Endometrial microvascular endothelial cells (primary cell): ENCODE measurements around the gene DYSF. TPM values are rescaled to one million over a fixed set of nuclear protein-coding genes. Genes with fewer than 3 reads are reported as not detected.
"Not testable (repeated sequence)": the region's sequence is repeated elsewhere in the genome, so short reads cannot be mapped to it uniquely, and the experiment has no call there.

ENCODE experiments used
- in situ Hi-C: cut with HindIII; loops from 2 replicates; pipeline ENCODE4 v1.10.0; 2017; ENCODE audit warnings: low sequenced_read_pairs, low pct_unique_long_range_greater_than_20kb; ENCODE audit errors: inconsistent ontology term
- total RNA-seq: library from RNA; depleted of rRNA; stranded (reverse); fragments of >200 nt; gene quantifications from one replicate; pipeline ENCODE4 v1.2.3, GENCODE V29; 2015; ENCODE audit errors: inconsistent ontology term

DYSF gene
- total RNA-seq, 1 donor from 2014 or later = 97.4 TPM

GRCh38 chr2:71486881-71487640, 33.7 kb downstream of the DYSF start:
- in situ Hi-C loops = no loop called here

- in situ Hi-C loops = not testable (repeated sequence)
Measured at GRCh38 chr2:71491551-71491950, 38.2 kb downstream of the DYSF start.

GRCh38 chr2:71492112-71492511, 38.8 kb downstream of the DYSF start:
- in situ Hi-C loops = no loop called here

- in situ Hi-C loops = no loop called here
Measured at GRCh38 chr2:71494091-71494490, 40.7 kb downstream of the DYSF start.

- in situ Hi-C loops = no loop called here
Measured at GRCh38 chr2:71494523-71495155, 41.3 kb downstream of the DYSF start.

GRCh38 chr2:71496156-71496770, 42.9 kb downstream of the DYSF start:
- in situ Hi-C loops = no loop called here

- in situ Hi-C loops = no loop called here
Measured at GRCh38 chr2:71498261-71498701, 44.9 kb downstream of the DYSF start.

- in situ Hi-C loops = no loop called here
Measured at GRCh38 chr2:71499691-71500090, 46.3 kb downstream of the DYSF start.

GRCh38 chr2:71500426-71501079, 47.2 kb downstream of the DYSF start:
- in situ Hi-C loops = no loop called here

GRCh38 chr2:71502941-71503738, 49.8 kb downstream of the DYSF start:
- in situ Hi-C loops = no loop called here

- in situ Hi-C loops = no loop called here
Measured at GRCh38 chr2:71503837-71504236, 50.5 kb downstream of the DYSF start.

GRCh38 chr2:71504611-71505010, 51.2 kb downstream of the DYSF start:
- in situ Hi-C loops = no loop called here

- in situ Hi-C loops = no loop called here
Measured at GRCh38 chr2:71505086-71505769, 51.9 kb downstream of the DYSF start.

- in situ Hi-C loops = no loop called here
Measured at GRCh38 chr2:71505770-71506140, 52.4 kb downstream of the DYSF start.

- in situ Hi-C loops = no loop called here
Measured at GRCh38 chr2:71506222-71507153, 53.1 kb downstream of the DYSF start.

- in situ Hi-C loops = no loop called here
Measured at GRCh38 chr2:71507476-71507875, 54.1 kb downstream of the DYSF start.

GRCh38 chr2:71510196-71510807, 56.9 kb downstream of the DYSF start:
- in situ Hi-C loops = no loop called here
